GOT3 (cell line): Measurements from ENCODE around the gene LRRC34.

Experiments
- DNase-seq: peaks from one replicate; lab custom pipeline; 2025; ENCODE audit warnings: mixed read lengths; lab: John Stamatoyannopoulos, UW

The LRRC34 gene

DNA sequence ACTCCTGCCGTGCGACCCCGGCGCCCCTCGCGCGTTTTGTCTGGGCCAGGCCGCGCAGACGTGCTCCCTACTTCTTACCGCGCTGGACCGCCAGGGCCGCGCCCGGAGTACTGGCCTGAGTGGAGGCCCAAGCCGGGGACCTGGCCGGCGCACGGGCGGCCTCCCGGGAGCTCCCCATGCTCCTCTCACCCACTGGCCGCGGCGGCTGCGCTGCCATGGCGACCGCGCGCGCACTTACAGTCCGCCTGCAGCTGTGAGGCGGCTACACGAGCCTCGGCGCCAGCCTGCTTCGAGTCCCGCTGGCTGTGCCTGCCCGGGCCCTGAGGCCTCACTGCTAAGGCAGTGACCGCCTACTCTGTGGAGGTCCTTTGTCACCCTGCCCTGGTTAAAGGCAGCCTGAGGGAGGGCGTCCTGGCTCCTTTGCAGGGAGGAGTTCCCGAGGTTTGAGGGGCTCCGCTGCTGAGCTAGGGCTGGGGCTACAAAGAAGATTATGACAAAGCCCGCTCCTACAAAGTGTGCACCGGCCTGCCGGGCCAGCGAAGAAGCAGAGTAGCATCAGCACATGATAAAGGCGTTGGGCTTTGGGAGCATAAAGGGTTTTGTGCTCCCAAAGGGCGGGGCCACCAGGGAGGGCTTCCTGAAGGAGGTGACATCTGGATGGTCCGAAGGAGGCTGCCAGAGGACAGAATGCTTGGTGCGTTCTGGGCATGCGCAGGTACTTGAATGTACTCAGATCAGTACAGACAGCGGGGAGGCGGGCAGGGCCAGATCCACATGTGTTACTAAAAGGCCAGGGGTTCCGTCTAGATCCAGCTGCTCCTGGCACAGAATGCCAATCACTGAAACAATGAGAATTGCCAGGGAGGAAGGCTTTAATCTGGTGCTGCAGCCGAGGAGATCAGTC, at the start of gene LRRC34, which contains the start of gene LRRIQ4:
LRRC34 (minus strand) TSS at position 573 of the 904 bp plus-strand sequence; CDS start at position 217, 356 bp downstream.
LRRIQ4 (plus strand) TSS at position 539 of the 904 bp plus-strand sequence. CDS start 9,052 bp downstream, outside the sequence.
- peak; percentile 52 for DNase-seq

DNA sequence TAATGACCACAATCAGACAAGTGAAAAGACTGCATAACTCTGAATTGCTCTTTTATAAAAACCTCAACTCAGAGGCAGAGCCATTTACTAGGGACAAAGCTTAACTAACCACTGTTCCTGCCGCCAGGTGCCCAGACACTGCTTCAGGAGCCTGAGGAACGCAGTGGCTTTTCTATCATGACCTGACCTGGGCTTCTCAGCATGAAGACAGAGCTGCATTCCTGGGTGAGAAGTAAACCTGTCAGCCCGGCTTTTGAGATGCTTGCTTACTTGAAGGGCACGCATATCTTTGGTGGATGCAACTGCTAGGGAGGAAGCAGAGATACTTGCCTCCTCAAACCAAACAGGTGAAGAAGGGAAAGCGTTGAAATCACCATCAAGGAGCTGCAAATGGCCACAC, 49.2 kb upstream of the LRRC34 start:
- DNase-seq: no peak

DNA sequence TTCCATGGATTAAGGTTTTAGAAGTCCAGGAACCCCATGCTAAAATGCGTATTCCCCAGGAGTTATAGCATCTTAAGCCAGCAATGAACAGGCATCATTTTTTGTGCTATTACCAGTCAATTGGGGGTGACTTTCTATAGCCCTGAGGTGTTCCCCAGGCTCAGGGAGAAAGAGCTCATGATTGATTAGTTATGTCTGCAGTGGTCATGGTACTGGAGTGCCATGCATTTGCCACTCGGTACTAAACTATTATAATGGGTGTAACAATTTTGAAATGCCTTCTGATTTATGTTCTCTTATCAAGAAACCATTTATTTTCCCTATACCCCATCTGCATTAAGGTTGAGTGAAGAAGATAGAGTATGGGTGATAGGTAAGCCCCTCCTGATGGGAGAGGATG, 45.1 kb upstream of the LRRC34 start:
- no peak for DNase-seq

DNA sequence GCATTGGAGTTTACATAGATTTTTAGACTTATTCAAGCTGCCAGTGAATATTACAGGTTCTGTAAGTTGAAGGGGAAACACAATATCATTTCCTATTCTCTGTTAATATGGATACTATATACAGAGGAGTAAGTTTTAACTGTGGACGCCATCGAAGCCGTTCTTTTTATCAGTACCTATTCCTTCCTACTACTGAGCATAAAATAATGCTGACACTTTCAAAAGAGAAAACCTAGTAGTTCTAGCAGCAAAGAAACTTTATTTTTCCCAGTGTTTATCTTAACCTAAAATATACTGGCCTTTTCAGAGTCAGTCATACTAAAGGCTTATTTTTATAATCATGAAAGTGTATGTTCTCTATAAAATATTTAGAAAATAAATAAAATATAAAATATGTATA, 42.8 kb upstream of the LRRC34 start:
- DNase-seq: no peak

- DNase-seq: no peak
Observed at GRCh38 chr3:169850618-169851017, 37.9 kb upstream of the LRRC34 start.

GRCh38 chr3:169848741-169849140, 36.0 kb upstream of the LRRC34 start:
- DNase-seq: no peak

- DNase-seq: no peak
Observed at GRCh38 chr3:169847896-169848295, 35.2 kb upstream of the LRRC34 start.

DNA sequence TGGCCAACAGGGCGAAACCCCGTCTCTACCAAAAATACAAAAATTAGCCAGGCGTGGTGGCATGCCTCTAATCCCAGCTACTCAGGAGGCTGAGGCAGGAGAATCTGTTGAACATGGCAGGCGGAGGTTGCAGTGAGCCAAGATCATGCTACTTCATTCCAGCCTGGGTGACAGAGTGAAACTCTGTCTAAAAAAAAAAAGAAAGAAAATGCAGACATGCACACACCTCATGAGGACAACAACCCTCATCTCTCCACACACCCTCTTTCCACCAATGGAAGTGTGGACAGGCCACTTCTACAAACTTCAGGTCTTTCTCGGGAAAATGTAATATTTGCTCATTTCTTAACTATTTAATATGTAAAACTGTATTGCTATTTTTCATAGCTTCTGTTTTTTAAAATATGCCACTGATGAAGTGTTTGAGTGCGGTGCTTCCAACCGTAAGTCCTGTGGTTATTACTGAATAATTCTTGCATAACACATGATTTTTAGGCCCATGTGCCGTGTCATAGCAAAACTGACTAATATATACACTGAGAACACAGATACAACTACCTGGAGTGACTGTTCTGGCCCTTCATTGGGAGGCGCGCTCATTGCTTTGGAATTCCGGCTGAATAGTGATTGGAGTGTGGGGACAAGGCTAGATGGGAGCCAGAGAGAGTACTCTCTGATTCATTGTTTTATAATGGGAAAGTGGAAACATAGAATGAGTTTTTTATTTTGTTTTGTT, 33.9 kb upstream of the LRRC34 start:
- peak; percentile 13 for DNase-seq

GRCh38 chr3:169842960-169843359, 30.3 kb upstream of the LRRC34 start:
- DNase-seq: no peak

DNA sequence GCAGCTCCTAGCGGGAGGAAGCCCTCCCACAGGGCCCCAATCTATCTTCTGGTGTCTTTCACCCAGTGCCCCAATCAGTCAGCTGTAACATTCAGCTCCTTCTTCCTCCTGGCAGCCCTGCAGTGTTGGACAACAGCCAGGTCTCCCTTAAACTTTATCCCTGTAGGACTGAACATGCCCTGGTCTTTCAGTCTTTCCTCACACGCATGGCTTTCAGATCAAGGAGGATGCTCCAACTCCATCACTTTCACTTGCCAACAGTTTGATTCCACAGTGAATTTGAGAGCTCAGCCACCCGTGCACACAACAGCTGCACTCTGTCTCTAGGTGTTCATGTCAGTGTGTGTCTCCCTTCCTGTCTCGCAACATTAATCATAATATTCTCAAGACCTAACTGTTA, 28.5 kb upstream of the LRRC34 start:
- DNase-seq: no peak

DNA sequence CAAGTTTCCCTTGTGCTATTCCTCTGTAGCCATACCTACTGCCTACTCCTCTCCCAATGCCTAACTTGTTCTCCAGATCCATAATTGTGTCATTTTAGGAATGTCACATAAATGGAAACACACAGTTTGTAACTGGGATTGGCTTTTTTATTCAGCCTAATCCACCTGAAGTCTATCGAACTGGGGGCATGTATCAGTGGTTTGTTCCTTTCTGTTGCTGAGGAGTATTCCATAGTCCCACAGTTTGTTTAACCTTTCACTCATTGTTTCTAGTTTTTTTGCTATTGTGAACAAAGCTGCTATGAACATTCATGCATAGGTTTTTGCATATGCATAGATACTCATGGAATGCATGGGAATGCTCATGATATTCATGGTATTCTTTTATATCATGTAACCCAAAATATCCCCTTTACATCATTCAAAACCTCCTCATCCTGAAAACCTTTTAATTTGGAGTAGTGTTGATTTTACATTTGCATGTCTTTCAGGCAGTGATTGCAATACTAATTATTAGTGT, 25.9 kb upstream of the LRRC34 start:
- no peak for DNase-seq

DNA sequence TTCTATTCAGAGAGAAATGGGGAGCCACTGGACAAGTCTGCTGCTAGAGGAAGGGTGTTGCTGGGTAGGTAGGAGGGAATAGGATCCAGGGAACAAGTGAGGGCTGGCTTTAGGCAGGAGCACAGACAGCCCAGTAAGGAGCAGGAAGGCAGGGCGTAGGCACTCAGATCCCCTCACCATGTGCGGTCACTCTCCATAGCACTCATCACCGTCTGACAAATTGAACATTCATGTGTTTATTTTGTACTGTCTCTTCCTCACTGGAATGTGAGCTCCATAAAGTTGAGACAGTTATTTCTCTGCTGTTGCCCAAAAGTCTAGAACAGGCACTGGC, 24.2 kb upstream of the LRRC34 start:
- DNase-seq: no peak

GRCh38 chr3:169836078-169836941, 23.6 kb upstream of the LRRC34 start:
- DNase-seq: no peak

DNA sequence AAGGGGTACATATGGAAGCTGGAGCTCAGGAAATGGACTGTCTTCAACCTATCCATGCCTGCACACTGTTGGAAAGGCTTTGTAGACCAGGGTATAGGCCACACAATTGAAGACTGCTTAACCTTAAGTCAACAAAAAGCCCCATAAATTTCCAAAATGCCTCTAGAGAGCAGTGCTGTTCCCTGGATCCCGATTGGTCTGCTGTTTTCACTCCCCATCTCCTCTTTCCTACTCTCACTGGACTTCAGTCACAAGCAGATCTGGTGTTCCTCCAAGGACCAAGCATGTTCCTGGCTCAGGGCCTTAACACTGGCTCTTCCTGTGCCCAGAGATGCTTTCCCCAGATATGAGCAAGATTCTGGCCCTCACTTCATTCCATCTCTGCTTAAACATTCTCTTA, 22.8 kb upstream of the LRRC34 start:
- no peak for DNase-seq

- no peak for DNase-seq
Observed at GRCh38 chr3:169827712-169828111, 15.0 kb upstream of the LRRC34 start.

- no peak for DNase-seq
Observed at GRCh38 chr3:169825316-169825715, 12.6 kb upstream of the LRRC34 start.

- DNase-seq: no peak
Observed at GRCh38 chr3:169822983-169823382, 10.3 kb upstream of the LRRC34 start.

- no peak for DNase-seq
Observed at GRCh38 chr3:169822540-169822939, 9.8 kb upstream of the LRRC34 start.

DNA sequence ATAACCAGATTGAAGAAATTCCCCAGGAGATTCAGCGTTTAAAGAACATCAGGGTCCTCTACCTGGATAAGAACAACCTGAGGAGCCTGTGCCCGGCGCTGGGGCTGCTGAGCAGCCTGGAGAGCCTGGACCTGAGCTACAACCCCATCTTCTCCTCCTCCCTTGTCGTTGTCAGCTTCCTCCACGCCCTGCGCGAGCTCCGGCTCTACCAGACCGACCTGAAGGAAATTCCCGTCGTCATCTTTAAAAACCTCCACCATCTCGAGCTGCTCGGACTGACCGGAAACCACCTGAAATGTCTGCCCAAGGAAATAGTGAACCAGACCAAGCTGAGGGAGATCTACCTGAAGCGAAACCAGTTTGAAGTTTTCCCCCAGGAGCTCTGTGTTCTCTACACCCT, 9.4 kb upstream of the LRRC34 start:
- DNase-seq: no peak

DNA sequence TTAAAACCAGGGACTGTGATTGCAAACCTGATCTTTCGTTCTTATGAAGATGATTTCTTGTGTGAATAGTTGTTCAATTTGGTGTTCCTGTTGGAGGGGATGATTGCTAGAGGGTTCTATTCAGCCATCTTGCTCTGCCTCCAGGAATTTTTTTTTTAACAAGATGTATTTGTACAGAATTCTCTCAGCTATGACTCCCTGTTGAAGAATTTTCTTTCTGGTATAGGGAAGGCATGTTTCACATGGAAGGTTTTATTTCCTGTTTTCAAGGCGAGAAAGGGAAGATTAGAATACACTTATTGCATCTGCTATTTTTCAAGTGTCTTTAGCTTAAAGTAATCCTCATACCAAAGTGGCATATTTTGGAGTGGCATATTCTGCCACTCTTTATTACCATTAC, 5.6 kb upstream of the LRRC34 start:
- no peak for DNase-seq

GRCh38 chr3:169815590-169816150, 3.0 kb upstream of the LRRC34 start:
- DNase-seq: no peak
